ENCODE data around the gene BMX.

The BMX gene

DNA sequence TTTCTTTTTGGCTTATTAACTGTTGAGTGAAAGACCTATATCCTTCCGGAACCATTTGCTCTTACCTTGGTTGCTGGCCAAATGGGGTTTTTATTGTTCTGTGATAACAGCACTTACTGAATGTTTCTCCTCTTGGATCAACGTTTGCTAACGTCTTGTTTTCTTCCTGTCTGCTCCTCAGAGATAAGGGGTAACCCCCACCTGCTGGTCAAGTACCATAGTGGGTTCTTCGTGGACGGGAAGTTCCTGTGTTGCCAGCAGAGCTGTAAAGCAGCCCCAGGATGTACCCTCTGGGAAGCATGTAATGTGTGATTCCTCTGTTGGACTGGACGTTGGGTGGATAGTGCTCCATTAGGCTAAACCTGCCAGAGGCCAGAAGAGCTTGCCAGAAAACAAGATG lies 15.3 kb downstream of the BMX start:
- H3K27me3 ChIP-seq (replicated peaks; ENCODE audit: control insufficient read depth, insufficient read depth, low read length): no peaks in the 10 kb centered on the region; the same call in 1 of the 2 replicates
- no peak for DNase-seq (ENCODE audit: extremely low read depth, insufficient read length)
- no peak for TF ChIP-seq CTCF (IDR thresholded peaks at IDR 0.05; ENCODE audit: insufficient read depth, low read length, poor library complexity, severe bottlenecking)
- no peaks in the 10 kb centered on the region for H3K36me3 ChIP-seq (ENCODE audit: control insufficient read depth, insufficient read depth, low read length)
- H3K4me3 ChIP-seq (replicated peaks; ENCODE audit: low read depth, low read length): no peak overlapping the region

DNA sequence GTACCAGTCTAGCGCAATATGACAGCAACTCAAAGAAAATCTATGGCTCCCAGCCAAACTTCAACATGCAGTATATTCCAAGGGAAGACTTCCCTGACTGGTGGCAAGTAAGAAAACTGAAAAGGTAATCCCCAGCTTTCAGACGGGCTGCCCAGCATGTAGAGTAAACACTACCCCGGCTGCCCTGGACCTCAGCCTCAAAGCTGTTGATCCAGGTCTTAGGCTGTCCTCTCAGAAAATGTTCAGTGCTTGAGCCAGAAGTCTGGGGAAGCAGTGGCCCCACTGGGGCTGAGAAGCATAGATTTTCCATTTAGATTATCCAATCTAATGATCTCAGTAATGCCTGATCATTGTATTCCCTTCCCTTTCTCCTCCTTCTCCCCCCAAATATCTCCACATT lies 21.9 kb downstream of the BMX start:
- TF ChIP-seq CTCF (IDR thresholded peaks at IDR 0.05; ENCODE audit: insufficient read depth, low read length, poor library complexity, severe bottlenecking): no peak
- Histone ChIP-seq H3K36me3 (ENCODE audit: control insufficient read depth, insufficient read depth, low read length) (no peaks in the 10 kb centered on the region), H3K27me3 (replicated peaks; ENCODE audit: control insufficient read depth, insufficient read depth, low read length) (no peaks in the 10 kb centered on the region; the same call in 1 of the 2 replicates), H3K4me3 (replicated peaks; ENCODE audit: low read depth, low read length) (no peak overlapping the region)
- no peak for DNase-seq (ENCODE audit: extremely low read depth, insufficient read length)

GRCh38 chrX:15523088-15523487 lies 22.5 kb downstream of the BMX start:
- no peak for TF ChIP-seq CTCF (IDR thresholded peaks at IDR 0.05; ENCODE audit: insufficient read depth, low read length, poor library complexity, severe bottlenecking)
- no peak for DNase-seq (ENCODE audit: extremely low read depth, insufficient read length)
- Histone ChIP-seq H3K36me3 (ENCODE audit: control insufficient read depth, insufficient read depth, low read length) (no peaks in the 10 kb centered on the region), H3K4me3 (replicated peaks; ENCODE audit: low read depth, low read length) (no peak overlapping the region), H3K27me3 (replicated peaks; ENCODE audit: control insufficient read depth, insufficient read depth, low read length) (no peaks in the 10 kb centered on the region; the same call in 1 of the 2 replicates)

DNA sequence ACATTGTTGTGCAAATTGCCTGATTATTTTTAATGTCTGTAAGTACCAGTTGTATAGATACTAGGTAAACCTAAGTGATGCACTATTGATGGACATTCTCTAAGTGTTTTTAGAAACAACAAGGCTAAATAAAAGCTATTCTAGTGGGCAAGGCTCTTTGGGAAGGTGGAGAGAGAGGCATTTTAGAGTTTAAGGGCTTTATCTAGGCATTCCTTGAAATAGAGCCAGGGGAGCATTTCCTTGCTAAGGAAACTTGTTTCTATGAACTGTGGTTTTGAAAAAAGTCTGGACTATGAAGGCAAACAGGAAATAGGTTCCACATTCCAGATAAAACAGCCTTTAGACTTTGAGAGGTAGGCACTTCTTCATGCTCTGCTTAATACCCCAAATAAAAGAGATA lies 23.8 kb downstream of the BMX start:
- Histone ChIP-seq H3K4me3 (replicated peaks; ENCODE audit: low read depth, low read length) (no peak overlapping the region), H3K27me3 (replicated peaks; ENCODE audit: control insufficient read depth, insufficient read depth, low read length) (no peaks in the 10 kb centered on the region; the same call in 1 of the 2 replicates), H3K36me3 (ENCODE audit: control insufficient read depth, insufficient read depth, low read length) (no peaks in the 10 kb centered on the region)
- TF ChIP-seq CTCF (IDR thresholded peaks at IDR 0.05; ENCODE audit: insufficient read depth, low read length, poor library complexity, severe bottlenecking): no peak
- DNase-seq (ENCODE audit: extremely low read depth, insufficient read length): no peak

DNA sequence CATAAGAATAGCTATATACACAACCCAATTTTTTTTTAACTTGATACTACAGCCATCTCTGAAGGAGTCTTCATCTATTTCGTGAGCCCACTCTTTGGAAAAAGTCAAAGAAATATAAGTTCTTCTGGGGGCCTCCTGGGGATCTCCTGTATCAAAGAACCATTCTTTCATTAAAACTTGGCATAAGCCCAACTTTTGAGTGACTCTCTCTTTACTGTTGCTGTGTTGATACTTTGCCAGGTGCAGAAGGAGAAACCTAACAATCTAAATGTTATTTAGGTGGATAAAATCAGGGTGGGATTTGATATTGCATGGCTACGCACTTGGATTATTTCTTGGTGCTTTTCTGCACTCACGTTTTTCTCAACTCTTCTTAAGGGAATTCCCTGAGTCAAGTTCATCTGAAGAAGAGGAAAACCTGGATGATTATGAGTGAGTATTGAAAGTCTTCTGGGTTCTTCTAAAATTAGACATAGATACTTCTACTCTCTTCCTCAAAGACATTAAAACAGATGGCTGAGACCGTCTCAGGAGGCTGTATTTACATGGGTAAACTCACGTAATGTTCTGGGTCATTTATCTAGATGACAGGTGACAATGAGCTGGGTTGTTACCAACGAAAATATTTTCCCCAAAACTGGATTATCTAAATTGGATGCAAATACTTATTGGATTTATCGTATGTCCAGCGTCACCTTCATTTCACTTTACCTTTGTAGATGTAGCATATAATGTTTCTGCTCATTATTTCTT lies 25.2 kb downstream of the BMX start:
- H3K4me3 ChIP-seq (replicated peaks; ENCODE audit: low read depth, low read length): no peak overlapping the region
- no peaks in the 10 kb centered on the region for H3K36me3 ChIP-seq (ENCODE audit: control insufficient read depth, insufficient read depth, low read length)
- no peak for TF ChIP-seq CTCF (IDR thresholded peaks at IDR 0.05; ENCODE audit: insufficient read depth, low read length, poor library complexity, severe bottlenecking)
- no peak for DNase-seq (ENCODE audit: extremely low read depth, insufficient read length)
- H3K27me3 ChIP-seq (replicated peaks; ENCODE audit: control insufficient read depth, insufficient read depth, low read length): no peaks in the 10 kb centered on the region; the same call in 1 of the 2 replicates

Data from GM06990 (cell line).